Type B pancreatic cell (in vitro differentiated cells): ENCODE results near the gene CAMTA1. TPM values are rescaled to one million over a fixed set of nuclear protein-coding genes. Genes with fewer than 3 reads are reported as not detected.
"Not testable (repeated sequence)": the region's sequence is repeated elsewhere in the genome, so short reads cannot be mapped to it uniquely, and the experiment has no call there.

ENCODE experiments used
- DNase-seq: peaks from one replicate; pipeline ENCODE4 v3.0.0; 2021; ENCODE audit warnings: mixed read lengths; ENCODE audit not compliant: unreplicated experiment; ENCODE audit errors: extremely low spot score
- H3K27ac Mint-ChIP-seq: 2 replicates; pipeline ENCODE4 v1.8.0; 2021; ENCODE audit warnings: mild to moderate bottlenecking, mixed read lengths
- H3K27me3 Mint-ChIP-seq: 2 replicates; pipeline ENCODE4 v1.8.0; 2021; ENCODE audit warnings: mixed read lengths
- H3K36me3 Mint-ChIP-seq: 2 replicates; pipeline ENCODE4 v1.8.0; 2021; ENCODE audit warnings: mixed read lengths
- H3K4me1 Mint-ChIP-seq: one replicate; pipeline ENCODE4 v1.8.0; 2021; ENCODE audit warnings: mixed read lengths; ENCODE audit not compliant: unreplicated experiment
- H3K4me3 Mint-ChIP-seq: 2 replicates; pipeline ENCODE4 v1.8.0; 2021; ENCODE audit warnings: mild to moderate bottlenecking, mixed read lengths
- H3K9me3 Mint-ChIP-seq: 2 replicates; pipeline ENCODE4 v1.8.0; 2021; ENCODE audit warnings: mixed read lengths
- CTCF ChIP-seq: fragments of 200-600 bp; sonication (generic); conservative IDR thresholded peaks from 2 replicates; pipeline ENCODE4 v1.5.0; 2021; ENCODE audit warnings: antibody characterized with exemption, mild to moderate bottlenecking
- total RNA-seq: library from RNA; stranded (reverse); gene quantifications from 2 replicates; pipeline ENCODE4 v1.2.1, GENCODE V29; 2021; ENCODE audit warnings: low replicate concordance

The CAMTA1 gene
- total RNA-seq, 1 donor from 2014 or later = 82.5 TPM

- H3K4me1 Mint-ChIP-seq = no peaks in the 10 kb centered on the region
- no peaks in the 10 kb centered on the region for H3K27me3 Mint-ChIP-seq
- H3K9me3 Mint-ChIP-seq = peaks cover 2% of the 10 kb centered on the region
- no peak for DNase-seq
- TF ChIP-seq CTCF = no peak
- H3K27ac Mint-ChIP-seq = peak overlapping the region; percentile 0
- peaks cover 20% of the 10 kb centered on the region for H3K36me3 Mint-ChIP-seq
- H3K4me3 Mint-ChIP-seq = peak overlapping the region; percentile 44
Observed at GRCh38 chr1:7785108-7785507, 999.9 kb downstream of the CAMTA1 start.

GRCh38 chr1:7786795-7787194 is 1001.5 kb downstream of the CAMTA1 start:
- H3K9me3 Mint-ChIP-seq = peaks cover 11% of the 10 kb centered on the region
- H3K4me1 Mint-ChIP-seq = no peaks in the 10 kb centered on the region
- H3K27me3 Mint-ChIP-seq = no peaks in the 10 kb centered on the region
- no peak overlapping the region for H3K4me3 Mint-ChIP-seq
- TF ChIP-seq CTCF = no peak
- no peak for DNase-seq
- H3K36me3 Mint-ChIP-seq = peaks cover 34% of the 10 kb centered on the region
- no peak overlapping the region for H3K27ac Mint-ChIP-seq

GRCh38 chr1:7789828-7790227 is 1004.6 kb downstream of the CAMTA1 start:
- no peaks in the 10 kb centered on the region for H3K27me3 Mint-ChIP-seq
- H3K27ac Mint-ChIP-seq = no peak overlapping the region
- no peak overlapping the region for H3K4me3 Mint-ChIP-seq
- no peak for TF ChIP-seq CTCF
- peaks cover 13% of the 10 kb centered on the region for H3K9me3 Mint-ChIP-seq
- peaks cover 41% of the 10 kb centered on the region for H3K36me3 Mint-ChIP-seq
- DNase-seq = no peak
- no peaks in the 10 kb centered on the region for H3K4me1 Mint-ChIP-seq

- H3K4me1 Mint-ChIP-seq, H3K27ac Mint-ChIP-seq, DNase-seq, H3K4me3 Mint-ChIP-seq, H3K27me3 Mint-ChIP-seq: not testable (repeated sequence)
- peaks cover 38% of the 10 kb centered on the region for H3K36me3 Mint-ChIP-seq
- H3K9me3 Mint-ChIP-seq = peaks cover 13% of the 10 kb centered on the region
Observed at GRCh38 chr1:7791027-7791426, 1005.8 kb downstream of the CAMTA1 start.

GRCh38 chr1:7795406-7795805 is 1010.2 kb downstream of the CAMTA1 start:
- H3K9me3 Mint-ChIP-seq = peaks cover 8% of the 10 kb centered on the region
- H3K4me3 Mint-ChIP-seq = no peak overlapping the region
- H3K36me3 Mint-ChIP-seq = peaks cover 30% of the 10 kb centered on the region
- no peak overlapping the region for H3K27ac Mint-ChIP-seq
- no peak for DNase-seq
- H3K27me3 Mint-ChIP-seq = no peaks in the 10 kb centered on the region
- no peaks in the 10 kb centered on the region for H3K4me1 Mint-ChIP-seq
- TF ChIP-seq CTCF = no peak

- Mint-ChIP-seq H3K9me3 (no peaks in the 10 kb centered on the region), H3K4me3 (no peak overlapping the region), H3K36me3 (peaks cover 4% of the 10 kb centered on the region), H3K4me1 (no peaks in the 10 kb centered on the region), H3K27me3 (no peaks in the 10 kb centered on the region), H3K27ac (no peak overlapping the region)
- no peak for TF ChIP-seq CTCF
- no peak for DNase-seq
Observed at GRCh38 chr1:7805460-7805859, 1020.2 kb downstream of the CAMTA1 start.
